Body of pancreas (tissue), 4 donors: ENCODE results near the gene NOD2. TPM values are rescaled to one million over a fixed set of nuclear protein-coding genes. Genes with fewer than 3 reads are reported as not detected.

Experiments
- ATAC-seq: fragments of 150-250 bp; one replicate; pipeline ENCODE4 v1.9.1; 2016
- DNase-seq, 4 donors: peaks; one replicate each; pipeline ENCODE4 v3.0.0-alpha.2; 2019
- H3K27ac ChIP-seq, 4 donors: fragments of 200-600 bp; sonication (generic); 1 replicate in 3 of 4; 2 replicates in 1 of 4; pipeline versions ENCODE4 v1.5.1 to v1.6.1; 2016 to 2019; ENCODE audit warnings: mild to moderate bottlenecking in 1 of 4, mixed read lengths in 1 of 4, moderate library complexity in 1 of 4
- H3K27me3 ChIP-seq, 2 donors: fragments of 200-600 bp; sonication (generic); one replicate each; pipeline ENCODE4 v1.6.0; 2016; ENCODE audit warnings: mild to moderate bottlenecking in 1 of 2
- H3K36me3 ChIP-seq, 2 donors: fragments of 200-600 bp; sonication (generic); replicated peaks in 1 of 2; 2 replicates each; pipeline ENCODE4 v1.5.1; 2016; ENCODE audit warnings: low read depth in 2 of 2; ENCODE audit not compliant: insufficient read depth in 1 of 2
- H3K4me1 ChIP-seq: fragments of 200-600 bp; sonication (generic); one replicate; pipeline ENCODE4 v1.6.0; 2016
- H3K4me3 ChIP-seq, 2 donors: fragments of 200-600 bp; sonication (generic); 1 replicate in 1 of 2; 2 replicates in 1 of 2; pipeline ENCODE4 v1.5.1; 2016 to 2019
- H3K9me3 ChIP-seq, 3 donors: fragments of 200-600 bp; sonication (generic); 1 replicate in 2 of 3; 2 replicates in 1 of 3; pipeline ENCODE4 v1.5.1; 2016
- POLR2A ChIP-seq, 3 donors: fragments of 450-650 bp; IDR thresholded peaks; one replicate each; pipeline ENCODE4 v1.6.1; 2016; ENCODE audit warnings: antibody characterized with exemption in 3 of 3, mild to moderate bottlenecking in 2 of 3
- WGBS, 2 donors: methylation state at CpG; one replicate each; pipeline ENCODE4 v1.1.5; 2017; 5-methylcytosine and 5-hydroxymethylcytosine counted together
- intact Hi-C: fragments of 100-400 bp; cut with DNase I; formaldehyde crosslinking; loops from one replicate; pipeline ENCODE4 v1.15.1; 2023
- total RNA-seq, 2 donors: library from RNA; depleted of rRNA; stranded (reverse); fragments of >200 nt; gene quantifications; one replicate each; pipeline ENCODE4 v1.1.0, GENCODE V29; 2016
- TF ChIP-seq, protein P1 (sequence below), 7 experiments: fragments of 450-650 bp in 4 of 7; fragments of 200-600 bp in 3 of 7; sonication (generic) in 3 of 7; IDR thresholded peaks; one replicate each; pipeline ENCODE4 v1.5.1; 2016 to 2019; ENCODE audit warnings: antibody characterized with exemption in 7 of 7

Gene NOD2
- 1 to 10 TPM in 1 of 2 donors, under 1 TPM in 1; 0.33 to 1.8 TPM for total RNA-seq

DNA sequence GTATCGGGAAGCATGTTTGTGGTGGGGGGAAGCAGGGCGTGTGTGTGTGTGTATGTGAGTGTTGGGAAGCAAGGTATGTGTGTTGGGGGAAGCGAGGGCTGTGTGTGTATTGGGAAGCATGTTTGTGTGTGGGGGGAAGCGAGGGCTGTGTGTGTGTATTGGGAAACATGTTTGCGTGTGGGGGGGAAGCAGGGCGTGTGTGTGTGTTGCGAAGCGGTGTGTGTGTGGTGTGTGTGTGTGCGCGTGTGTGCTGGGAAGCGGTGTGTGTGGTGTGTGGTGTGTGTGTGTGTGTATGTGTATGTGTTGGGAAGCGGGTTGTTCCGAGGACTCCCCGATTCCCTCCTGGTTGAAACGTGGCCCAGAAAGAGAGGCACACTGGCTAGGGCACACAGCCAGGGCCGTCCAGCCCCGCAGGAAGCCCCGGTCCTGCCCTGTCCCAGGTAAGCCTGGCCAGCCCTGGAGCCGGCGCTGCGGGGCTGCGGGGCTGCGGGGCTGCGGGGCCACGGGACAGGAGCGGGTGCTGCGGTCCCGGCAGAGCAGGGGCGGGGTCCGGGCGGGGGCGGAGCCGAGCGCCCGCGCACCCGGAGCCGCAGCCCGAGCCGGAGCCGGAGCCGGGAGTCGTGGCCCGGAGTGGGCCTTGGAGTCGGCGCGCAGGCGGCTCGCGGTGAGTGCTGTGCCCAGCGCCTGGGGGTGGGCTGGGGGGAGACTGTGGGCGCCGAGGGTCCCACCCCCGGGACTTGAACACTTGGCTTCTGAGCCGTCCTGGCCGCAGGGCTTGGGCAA, at the start of gene NOD2:
TSS of gene NOD2 (plus strand) at position 608 of the 783 bp plus-strand sequence. CDS start 5,890 bp downstream, outside the sequence.
- Histone ChIP-seq H3K27me3 (peaks cover 0 to 6% of the 10 kb centered on the region in 2 donors), H3K36me3 (no peaks in the 10 kb centered on the region), H3K9me3 (no peaks in the 10 kb centered on the region), H3K4me3 (no peak within 1 kb of the TSS), H3K27ac (no peak within 1 kb of the TSS), H3K4me1 (peaks cover 24% of the 10 kb centered on the region)
- DNase-seq: peak in 2 of 4 donors; percentile 29 to 46
- 15 to 64% methylated on average over 15 to 56 of the region's 56 CpGs for WGBS, 2 donors
- TF ChIP-seq, protein P1, sequence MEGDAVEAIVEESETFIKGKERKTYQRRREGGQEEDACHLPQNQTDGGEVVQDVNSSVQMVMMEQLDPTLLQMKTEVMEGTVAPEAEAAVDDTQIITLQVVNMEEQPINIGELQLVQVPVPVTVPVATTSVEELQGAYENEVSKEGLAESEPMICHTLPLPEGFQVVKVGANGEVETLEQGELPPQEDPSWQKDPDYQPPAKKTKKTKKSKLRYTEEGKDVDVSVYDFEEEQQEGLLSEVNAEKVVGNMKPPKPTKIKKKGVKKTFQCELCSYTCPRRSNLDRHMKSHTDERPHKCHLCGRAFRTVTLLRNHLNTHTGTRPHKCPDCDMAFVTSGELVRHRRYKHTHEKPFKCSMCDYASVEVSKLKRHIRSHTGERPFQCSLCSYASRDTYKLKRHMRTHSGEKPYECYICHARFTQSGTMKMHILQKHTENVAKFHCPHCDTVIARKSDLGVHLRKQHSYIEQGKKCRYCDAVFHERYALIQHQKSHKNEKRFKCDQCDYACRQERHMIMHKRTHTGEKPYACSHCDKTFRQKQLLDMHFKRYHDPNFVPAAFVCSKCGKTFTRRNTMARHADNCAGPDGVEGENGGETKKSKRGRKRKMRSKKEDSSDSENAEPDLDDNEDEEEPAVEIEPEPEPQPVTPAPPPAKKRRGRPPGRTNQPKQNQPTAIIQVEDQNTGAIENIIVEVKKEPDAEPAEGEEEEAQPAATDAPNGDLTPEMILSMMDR (IDR thresholded peaks at IDR 0.05): no peak
- TF ChIP-seq POLR2A (IDR thresholded peaks at IDR 0.05): no peak
- peak; percentile 49 for ATAC-seq
- intact Hi-C loops: no loop called here

DNA sequence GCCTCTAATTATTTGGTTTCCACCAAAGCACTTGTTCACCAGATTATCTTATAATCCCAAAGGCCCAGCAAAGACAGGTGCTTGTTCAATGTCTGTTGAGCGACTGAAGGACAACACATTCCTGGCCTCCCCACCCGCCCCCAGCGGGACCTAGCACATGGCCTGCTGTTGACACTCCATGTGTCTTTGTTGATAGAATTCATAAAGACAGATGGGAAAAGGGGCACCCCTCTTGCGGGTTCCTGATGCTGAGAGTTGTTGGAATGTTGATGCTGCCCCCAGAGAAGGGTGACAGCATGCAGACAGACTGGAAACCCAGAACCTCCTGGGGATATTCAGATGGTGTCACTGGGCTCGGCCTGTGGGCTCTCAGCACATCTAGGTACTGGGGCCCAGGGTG, 49.2 kb upstream of the NOD2 start:
- no peaks in the 10 kb centered on the region for H3K36me3 ChIP-seq
- no peaks in the 10 kb centered on the region for H3K27me3 ChIP-seq
- 90 to 94% methylated on average over 5 of the region's 5 CpGs for WGBS, 2 donors
- intact Hi-C loops: no loop called here
- no peaks in the 10 kb centered on the region for H3K4me1 ChIP-seq
- no peak overlapping the region for H3K4me3 ChIP-seq
- no peaks in the 10 kb centered on the region for H3K9me3 ChIP-seq
- ATAC-seq (no peak), DNase-seq (no peak)
- TF ChIP-seq, protein P1 (IDR thresholded peaks at IDR 0.05): no peak
- no peak for TF ChIP-seq POLR2A (IDR thresholded peaks at IDR 0.05)
- H3K27ac ChIP-seq: no peak overlapping the region

DNA sequence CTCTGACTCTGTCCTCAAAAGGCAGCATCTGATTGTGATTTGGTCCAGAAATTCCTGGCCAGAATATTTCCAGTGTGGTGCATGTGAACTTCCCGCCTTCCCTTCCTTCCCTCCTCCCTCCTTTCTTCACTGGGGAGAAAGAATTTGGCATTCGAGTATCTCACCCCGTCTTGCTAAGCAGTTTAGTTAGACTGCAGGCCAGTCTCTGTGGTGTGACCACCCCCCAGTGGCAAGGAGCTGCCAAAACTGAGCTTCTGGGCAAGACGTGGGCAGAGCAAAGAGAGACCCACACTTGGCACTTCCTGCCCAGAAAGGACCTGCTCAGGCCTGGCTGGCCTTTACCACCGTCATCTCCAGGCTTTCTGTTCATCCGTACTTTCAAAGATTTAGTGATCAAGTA, 48.7 kb upstream of the NOD2 start:
- intact Hi-C loops: no loop called here
- peak in 3 of 4 donors; percentile 38 to 54 (median 44) for DNase-seq

DNA sequence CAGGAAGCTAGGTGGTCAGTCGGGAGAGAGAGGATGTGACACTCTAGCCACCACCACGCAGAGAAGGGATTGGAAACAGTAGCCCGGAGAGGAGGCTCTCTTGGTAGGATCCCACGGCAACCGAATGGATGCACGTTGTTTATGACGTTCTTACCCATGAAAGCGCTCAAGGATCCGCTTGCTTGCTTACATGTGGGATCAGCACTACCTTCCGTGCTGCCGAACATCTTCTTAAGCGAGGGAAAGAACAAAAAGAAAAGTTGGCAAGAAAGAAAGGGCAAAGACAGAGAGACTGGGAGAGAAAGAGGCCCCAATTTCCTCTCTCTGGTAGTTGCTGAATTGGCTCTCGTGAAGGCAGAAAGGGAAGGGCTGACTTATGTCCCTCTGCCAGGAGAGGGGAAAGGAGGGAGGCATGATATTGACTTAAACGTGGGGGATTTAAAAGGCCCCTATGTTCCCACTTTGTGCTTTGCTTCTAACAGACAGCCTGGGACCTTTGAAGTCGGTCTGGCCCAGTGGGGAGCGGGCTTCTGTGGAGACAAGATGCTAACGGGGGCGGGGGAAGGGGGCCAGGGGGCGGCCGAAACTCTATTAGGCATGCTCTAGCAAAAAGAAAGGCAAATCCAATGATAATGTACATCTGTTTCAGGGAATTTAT, 47.7 kb upstream of the NOD2 start:
- H3K9me3 ChIP-seq: no peaks in the 10 kb centered on the region

More for the DNA sequence above, 48.7 kb upstream of the NOD2 start:
- no peak overlapping the region for H3K27ac ChIP-seq
- no peaks in the 10 kb centered on the region for H3K36me3 ChIP-seq
- no peaks in the 10 kb centered on the region for H3K4me1 ChIP-seq
- peak; percentile 58 for ATAC-seq
- H3K9me3 ChIP-seq: no peaks in the 10 kb centered on the region
- H3K27me3 ChIP-seq: no peaks in the 10 kb centered on the region
- WGBS, 2 donors: 49 to 51% methylated on average over 6 of the region's 6 CpGs
- no peak overlapping the region for H3K4me3 ChIP-seq
- no peak for TF ChIP-seq POLR2A (IDR thresholded peaks at IDR 0.05)
- TF ChIP-seq, protein P1 (IDR thresholded peaks at IDR 0.05): peak in 6 of 7 experiments; percentile 14 to 52 (median 38)

More for the DNA sequence above, 47.7 kb upstream of the NOD2 start:
- Histone ChIP-seq H3K27me3 (no peaks in the 10 kb centered on the region), H3K36me3 (no peaks in the 10 kb centered on the region), H3K4me1 (no peaks in the 10 kb centered on the region), H3K27ac (no peak overlapping the region), H3K4me3 (no peak overlapping the region)
- TF ChIP-seq, protein P1 (IDR thresholded peaks at IDR 0.05): no peak
- TF ChIP-seq POLR2A (IDR thresholded peaks at IDR 0.05): no peak
- intact Hi-C loops: no loop called here
- no peak for ATAC-seq
- 82 to 87% methylated on average over 20 of the region's 20 CpGs for WGBS, 2 donors
- DNase-seq: no peak
